Myocyte (in vitro differentiated cells): ENCODE measurements around the gene FAM83F. TPM values are rescaled to one million over a fixed set of nuclear protein-coding genes. Genes with fewer than 3 reads are reported as not detected.
"Not testable (repeated sequence)": the region's sequence is repeated elsewhere in the genome, so short reads cannot be mapped to it uniquely, and the experiment has no call there.

Experiments used
- DNase-seq: peaks from one replicate; pipeline ENCODE4 v3.0.0-alpha.2; 2012; ENCODE audit warnings: low read depth
- polyA plus RNA-seq: library from polyadenylated mRNA; unstranded; fragments of >200 nt; gene quantifications from one replicate; pipeline ENCODE4 v1.2.1, GENCODE V29; 2012; ENCODE audit warnings: missing spikeins
- total RNA-seq: library from RNA; depleted of rRNA; stranded (reverse); fragments of >200 nt; gene quantifications from 2 replicates; pipeline ENCODE4 v1.2.3, GENCODE V29; 2014

FAM83F gene
- total RNA-seq: not detected in 2 replicates
- polyA plus RNA-seq: not detected

GRCh38 chr22:39994566-39995392 is at the start of gene FAM83F:
FAM83F (plus strand) TSS chr22:39994954; CDS start chr22:39995043, 89 bp downstream.
- no peak for DNase-seq

GRCh38 chr22:39946126-39946502 is 48.6 kb upstream of the FAM83F start:
- no peak for DNase-seq

GRCh38 chr22:39946503-39947219 is 48.1 kb upstream of the FAM83F start:
- DNase-seq: no peak

DNA sequence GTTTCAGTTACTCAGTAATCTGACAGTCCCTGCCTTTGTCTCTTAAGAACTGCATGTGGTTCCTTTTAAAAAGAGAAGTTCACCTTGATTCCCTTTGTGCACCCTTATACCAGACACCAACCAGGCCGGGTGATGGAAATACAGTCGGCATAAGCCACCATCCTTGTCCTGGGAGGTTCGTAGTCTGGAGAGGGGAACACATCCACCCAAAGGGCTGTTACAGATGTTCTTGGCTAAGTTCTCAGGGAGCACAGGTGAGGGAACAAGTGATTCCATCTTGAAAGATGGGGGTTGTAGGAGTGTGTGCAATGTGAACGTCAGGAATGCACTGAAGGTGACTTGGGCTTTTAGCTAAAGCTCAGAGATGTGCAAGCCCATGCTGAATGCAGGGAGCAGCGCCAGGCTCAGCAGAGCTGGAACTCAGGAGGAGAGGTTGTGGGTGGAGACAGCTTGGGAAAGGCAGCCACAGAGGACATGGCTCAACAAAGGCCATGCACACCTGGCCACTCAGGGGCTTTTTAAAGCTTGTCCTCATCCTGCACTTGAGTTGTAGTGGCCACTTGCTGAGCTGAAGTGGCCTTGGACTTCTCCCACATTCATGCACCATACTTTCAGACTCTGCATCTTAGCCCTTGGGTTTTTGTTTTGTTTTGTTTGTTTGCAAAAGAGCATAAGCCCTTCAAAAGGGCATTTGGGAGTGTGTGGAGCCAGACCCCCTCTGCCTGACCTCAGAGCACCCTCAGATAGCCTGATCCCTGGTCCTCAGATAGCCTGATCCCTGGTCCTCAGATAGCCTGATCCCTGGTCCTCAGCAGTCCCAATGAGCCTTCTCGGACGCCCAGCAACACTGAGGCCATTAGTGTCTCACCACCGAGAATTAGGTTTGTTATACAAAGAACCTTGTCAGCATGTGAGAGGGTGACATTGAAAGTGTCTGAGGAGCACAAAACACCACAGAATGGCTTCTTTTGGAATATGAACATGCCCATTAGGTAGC is 47.2 kb upstream of the FAM83F start:
- DNase-seq: no peak

- DNase-seq: no peak
Observed at GRCh38 chr22:39949964-39950737, 44.6 kb upstream of the FAM83F start.

GRCh38 chr22:39951603-39952293 is 43.0 kb upstream of the FAM83F start:
- DNase-seq: not testable (repeated sequence)

- no peak for DNase-seq
Observed at GRCh38 chr22:39952347-39952746, 42.4 kb upstream of the FAM83F start.

DNA sequence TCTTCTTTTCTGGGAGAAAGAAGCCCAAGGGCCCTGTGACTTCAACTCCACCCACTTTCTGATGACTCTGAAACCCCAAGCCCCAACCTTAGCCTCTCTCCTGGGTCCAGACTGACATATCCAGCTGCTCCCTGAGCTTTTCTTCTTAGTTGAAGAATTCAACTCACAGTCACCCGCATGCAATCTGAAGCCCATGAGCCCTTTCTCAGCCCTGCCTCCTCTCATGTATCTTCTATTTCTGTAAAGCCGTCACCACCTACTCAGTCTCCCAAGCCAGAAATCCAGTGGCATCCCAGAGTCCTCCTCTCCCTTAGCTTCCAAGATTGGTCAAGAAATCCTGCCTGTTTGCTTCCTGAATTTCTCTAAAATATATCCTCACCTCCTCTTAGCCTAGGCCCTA is 41.7 kb upstream of the FAM83F start:
- DNase-seq: peak; percentile 48

- DNase-seq: peak; percentile 55
Observed at GRCh38 chr22:39954584-39955055, 40.1 kb upstream of the FAM83F start.

- DNase-seq: peak; percentile 4
Observed at GRCh38 chr22:39955675-39956074, 39.1 kb upstream of the FAM83F start.

DNA sequence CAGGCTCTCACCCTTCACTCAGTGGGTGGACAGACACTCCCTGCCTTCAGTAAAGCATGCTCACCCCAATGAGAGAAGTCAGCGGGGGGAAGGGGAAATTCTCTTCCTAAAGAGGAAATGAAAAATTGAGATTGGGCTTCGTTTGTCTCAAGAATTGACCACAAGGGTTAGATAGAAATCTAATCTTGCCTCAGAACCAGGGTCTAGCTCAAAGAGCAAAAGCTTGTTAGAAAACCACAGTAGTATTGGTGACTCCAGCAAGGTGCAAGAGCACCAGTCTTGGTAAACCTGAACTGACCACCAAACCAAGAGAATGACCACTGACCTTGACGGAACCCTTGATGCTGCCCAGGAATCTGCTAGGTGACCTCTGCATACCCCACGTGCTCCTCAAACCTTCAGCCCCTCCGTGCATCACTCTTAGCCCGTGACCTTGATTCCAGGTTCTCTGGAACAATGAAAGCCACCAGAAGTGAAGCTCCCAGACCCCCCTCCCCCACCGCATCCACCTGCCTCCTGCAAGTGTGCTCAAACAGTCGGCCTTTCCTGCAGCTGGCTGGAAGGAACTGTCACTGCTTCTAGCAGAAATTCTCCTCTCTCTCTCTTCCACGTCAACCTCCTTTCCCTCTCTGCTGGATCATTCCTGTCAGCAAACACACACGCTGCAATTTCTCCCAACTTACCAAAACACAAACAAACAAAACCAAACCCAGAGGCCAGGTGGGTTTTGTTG is 37.7 kb upstream of the FAM83F start:
- DNase-seq: no peak

- no peak for DNase-seq
Observed at GRCh38 chr22:39958009-39958711, 36.6 kb upstream of the FAM83F start.

DNA sequence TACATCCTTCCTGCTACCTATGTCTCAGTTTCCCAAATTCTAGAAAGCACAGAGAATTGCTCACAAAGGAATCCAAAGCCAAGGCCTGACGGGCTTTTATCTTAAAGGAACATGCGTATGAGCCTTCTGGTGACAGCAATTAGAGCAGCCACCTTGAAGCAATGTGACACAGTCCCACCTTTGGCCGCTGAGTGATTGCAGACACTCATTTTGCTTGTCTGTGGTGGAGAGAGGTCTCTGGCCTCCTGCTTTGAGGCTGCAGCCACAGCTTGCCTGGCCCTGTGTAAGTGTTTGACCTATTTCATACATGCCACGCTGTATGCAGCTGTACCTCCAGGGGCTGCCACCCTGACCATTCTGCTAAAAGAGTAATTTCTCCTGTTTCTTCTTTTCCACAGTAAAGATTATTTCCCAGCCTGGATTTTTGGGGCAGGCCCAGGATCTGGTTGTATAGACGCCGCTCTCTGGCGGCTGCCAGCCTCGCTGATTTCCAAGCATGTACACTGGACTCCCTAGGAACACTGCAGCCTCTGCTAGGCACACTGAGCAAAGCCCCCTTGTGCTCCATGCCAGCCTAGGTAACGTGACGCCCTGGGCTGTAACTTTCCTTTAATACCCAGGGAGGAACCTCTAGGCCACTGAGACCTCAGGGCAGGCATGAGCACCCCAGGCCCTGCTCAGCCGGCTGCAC is 35.7 kb upstream of the FAM83F start:
- no peak for DNase-seq

DNA sequence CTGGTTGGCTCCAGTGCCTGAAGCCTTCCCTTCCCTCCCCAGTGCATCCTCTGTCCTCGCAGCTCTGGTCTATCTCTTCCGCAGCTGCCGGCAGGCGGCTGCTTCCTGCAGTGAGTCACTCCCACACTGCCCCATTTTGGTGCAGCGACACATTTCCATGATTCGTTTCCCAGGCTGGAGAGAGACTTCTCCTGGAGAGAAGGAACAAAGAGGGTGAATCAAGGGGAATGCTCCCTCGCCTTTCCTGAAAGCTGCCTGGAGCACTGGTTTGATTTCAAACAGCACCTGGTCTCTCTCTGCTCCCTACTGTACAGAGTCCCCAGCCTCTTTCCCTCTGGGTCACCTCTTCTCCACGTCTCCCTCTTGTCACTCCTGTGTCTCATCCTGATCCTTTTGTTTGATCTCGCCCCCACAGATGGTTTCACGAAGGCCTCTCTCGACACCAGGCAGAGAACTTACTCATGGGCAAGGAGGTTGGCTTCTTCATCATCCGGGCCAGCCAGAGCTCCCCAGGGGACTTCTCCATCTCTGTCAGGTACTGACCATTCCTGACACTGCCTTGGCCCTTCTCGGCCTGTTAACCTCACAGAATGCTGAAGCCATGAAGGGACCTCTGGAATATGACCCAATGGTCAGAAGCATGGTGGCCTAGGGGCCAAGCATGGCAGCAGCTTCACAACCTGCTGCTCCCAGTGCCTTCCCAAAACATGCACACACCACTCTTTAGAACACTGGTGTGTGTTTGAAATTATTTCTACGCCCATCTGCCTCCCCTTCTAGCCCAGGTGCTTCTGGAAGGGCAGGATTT is 34.9 kb upstream of the FAM83F start, which contains the start of gene TMA7B:
Gene TMA7B (plus strand): TSS at position 758 of the 808 bp plus-strand sequence. CDS start 3,978 bp downstream, outside the sequence.
- peak; percentile 50 for DNase-seq

GRCh38 chr22:39960791-39961746 is 33.7 kb upstream of the FAM83F start:
- no peak for DNase-seq

GRCh38 chr22:39962071-39962470 is 32.7 kb upstream of the FAM83F start:
- no peak for DNase-seq
